Medulla oblongata (tissue), 1 donor: ENCODE measurements around the gene LSM3.
A peak's percentile ranks its signal among the peaks of the same experiment; 100 is the strongest.
"Not testable (repeated sequence)": the region's sequence is repeated elsewhere in the genome, so short reads cannot be mapped to it uniquely, and the experiment has no call there.

Source experiments
- DNase-seq: peaks from one replicate; pipeline ENCODE4 v3.0.0-alpha.2; 2015; ENCODE audit errors: extremely low spot score

LSM3 gene

GRCh38 chr3:14221902-14222301 is 43.3 kb downstream of the LSM3 start:
- no peak for DNase-seq

- no peak for DNase-seq
Measured at GRCh38 chr3:14222457-14222856, 43.8 kb downstream of the LSM3 start.

- DNase-seq = no peak
Measured at GRCh38 chr3:14222900-14223594, 44.4 kb downstream of the LSM3 start.

GRCh38 chr3:14223595-14223994 is 45.0 kb downstream of the LSM3 start:
- no peak for DNase-seq

GRCh38 chr3:14224895-14225294 is 46.3 kb downstream of the LSM3 start:
- DNase-seq = no peak

- no peak for DNase-seq
Measured at GRCh38 chr3:14225421-14225820, 46.8 kb downstream of the LSM3 start.

GRCh38 chr3:14226351-14226750 is 47.7 kb downstream of the LSM3 start:
- DNase-seq = not testable (repeated sequence)

- DNase-seq = no peak
Measured at GRCh38 chr3:14227856-14228255, 49.2 kb downstream of the LSM3 start.

- no peak for DNase-seq
Measured at GRCh38 chr3:14228681-14229470, 50.3 kb downstream of the LSM3 start.

- not testable (repeated sequence) for DNase-seq
Measured at GRCh38 chr3:14229695-14230094, 51.1 kb downstream of the LSM3 start.

- no peak for DNase-seq
Measured at GRCh38 chr3:14230729-14231128, 52.1 kb downstream of the LSM3 start.

GRCh38 chr3:14231145-14231990 is 52.8 kb downstream of the LSM3 start:
- DNase-seq = no peak

- no peak for DNase-seq
Measured at GRCh38 chr3:14231998-14232501, 53.4 kb downstream of the LSM3 start.

GRCh38 chr3:14234251-14235002 is 55.8 kb downstream of the LSM3 start:
- DNase-seq = no peak

- no peak for DNase-seq
Measured at GRCh38 chr3:14235003-14235911, 56.6 kb downstream of the LSM3 start.

- no peak for DNase-seq
Measured at GRCh38 chr3:14235912-14236295, 57.3 kb downstream of the LSM3 start.

- DNase-seq = no peak
Measured at GRCh38 chr3:14236902-14237301, 58.3 kb downstream of the LSM3 start.

GRCh38 chr3:14237457-14237856 is 58.8 kb downstream of the LSM3 start:
- peak; percentile 65 for DNase-seq

GRCh38 chr3:14238356-14238755 is 59.7 kb downstream of the LSM3 start:
- no peak for DNase-seq

- no peak for DNase-seq
Measured at GRCh38 chr3:14238930-14239329, 60.3 kb downstream of the LSM3 start.
